DND-41 (cell line): Measurements from ENCODE around the gene LRRC27.

Experiments used
- EZH2 ChIP-seq: IDR thresholded peaks from 3 replicates; pipeline ENCODE4 v1.6.1; 2012; ENCODE audit warnings: borderline replicate concordance, low read depth, mild to moderate bottlenecking, moderate library complexity, low read length, inconsistent platforms; ENCODE audit not compliant: severe bottlenecking
- TF ChIP-seq, protein P1 (sequence below): IDR thresholded peaks from 2 replicates; pipeline ENCODE4 v1.5.1; 2012; ENCODE audit warnings: borderline replicate concordance, low read length, moderate library complexity, mild to moderate bottlenecking; ENCODE audit not compliant: poor library complexity, severe bottlenecking; ENCODE audit errors: extremely low read depth

GRCh38 chr10:132425029-132425756 is 93.2 kb downstream of the LRRC27 start:
- TF ChIP-seq, protein P1, sequence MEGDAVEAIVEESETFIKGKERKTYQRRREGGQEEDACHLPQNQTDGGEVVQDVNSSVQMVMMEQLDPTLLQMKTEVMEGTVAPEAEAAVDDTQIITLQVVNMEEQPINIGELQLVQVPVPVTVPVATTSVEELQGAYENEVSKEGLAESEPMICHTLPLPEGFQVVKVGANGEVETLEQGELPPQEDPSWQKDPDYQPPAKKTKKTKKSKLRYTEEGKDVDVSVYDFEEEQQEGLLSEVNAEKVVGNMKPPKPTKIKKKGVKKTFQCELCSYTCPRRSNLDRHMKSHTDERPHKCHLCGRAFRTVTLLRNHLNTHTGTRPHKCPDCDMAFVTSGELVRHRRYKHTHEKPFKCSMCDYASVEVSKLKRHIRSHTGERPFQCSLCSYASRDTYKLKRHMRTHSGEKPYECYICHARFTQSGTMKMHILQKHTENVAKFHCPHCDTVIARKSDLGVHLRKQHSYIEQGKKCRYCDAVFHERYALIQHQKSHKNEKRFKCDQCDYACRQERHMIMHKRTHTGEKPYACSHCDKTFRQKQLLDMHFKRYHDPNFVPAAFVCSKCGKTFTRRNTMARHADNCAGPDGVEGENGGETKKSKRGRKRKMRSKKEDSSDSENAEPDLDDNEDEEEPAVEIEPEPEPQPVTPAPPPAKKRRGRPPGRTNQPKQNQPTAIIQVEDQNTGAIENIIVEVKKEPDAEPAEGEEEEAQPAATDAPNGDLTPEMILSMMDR, result no peak
- no peak for TF ChIP-seq EZH2
